NCI-H2171 treated with DMSO at 0.1 percent for 48 hours (cell line): ENCODE results near the gene PEAK1.

Experiments
- DNase-seq: peaks from one replicate; lab custom pipeline; 2025; lab: John Stamatoyannopoulos, UW

The PEAK1 gene

GRCh38 chr15:77091097-77091496 is 328.8 kb downstream of the PEAK1 start:
- DNase-seq = no peak

- DNase-seq = no peak
These were observed 332.7 kb downstream of the PEAK1 start for GRCh38 chr15:77087213-77087612.

- no peak for DNase-seq
These were observed 334.6 kb downstream of the PEAK1 start for GRCh38 chr15:77085297-77085696.

- no peak for DNase-seq
These were observed 335.5 kb downstream of the PEAK1 start for GRCh38 chr15:77084436-77084835.

GRCh38 chr15:77083381-77084160 is 336.3 kb downstream of the PEAK1 start:
- peak; percentile 97 for DNase-seq

- DNase-seq = no peak
These were observed 337.9 kb downstream of the PEAK1 start for GRCh38 chr15:77081971-77082370.

- DNase-seq = no peak
These were observed 343.5 kb downstream of the PEAK1 start for GRCh38 chr15:77076323-77076915.

- no peak for DNase-seq
These were observed 344.4 kb downstream of the PEAK1 start for GRCh38 chr15:77075528-77075927.

GRCh38 chr15:77074350-77074749 is 345.6 kb downstream of the PEAK1 start:
- DNase-seq = no peak

GRCh38 chr15:77071305-77072223 is 348.3 kb downstream of the PEAK1 start:
- DNase-seq = no peak

GRCh38 chr15:77070495-77071304 is 349.2 kb downstream of the PEAK1 start, which contains the start of gene TSPAN3:
Gene TSPAN3 (minus strand): TSS chr15:77071109. CDS start chr15:77070954, 155 bp downstream.
- peak; percentile 94 for DNase-seq

- no peak for DNase-seq
These were observed 349.8 kb downstream of the PEAK1 start for GRCh38 chr15:77070180-77070494.

- DNase-seq = peak; percentile 25
These were observed 350.3 kb downstream of the PEAK1 start for GRCh38 chr15:77069521-77070121.

- no peak for DNase-seq
These were observed 351.3 kb downstream of the PEAK1 start for GRCh38 chr15:77068633-77069032.

- DNase-seq = no peak
These were observed 352.1 kb downstream of the PEAK1 start for GRCh38 chr15:77067691-77068367.

GRCh38 chr15:77066971-77067690 is 352.8 kb downstream of the PEAK1 start:
- DNase-seq = no peak

GRCh38 chr15:77064539-77065308 is 355.2 kb downstream of the PEAK1 start:
- DNase-seq = no peak

- DNase-seq = no peak
These were observed 355.8 kb downstream of the PEAK1 start for GRCh38 chr15:77064063-77064462.

GRCh38 chr15:77063249-77063648 is 356.7 kb downstream of the PEAK1 start:
- no peak for DNase-seq
